GM19372 (cell line): Measurements from ENCODE around the gene CCDC110.
A peak's percentile ranks its signal among the peaks of the same experiment; 100 is the strongest.

ENCODE experiments used
- ATAC-seq: cut with Tn5 transposase; IDR thresholded peaks from one replicate; pipeline ENCODE4 v1.9.1; 2021; ENCODE audit warnings: mild to moderate bottlenecking, low read depth, moderate library complexity; ENCODE audit not compliant: unreplicated experiment

CCDC110 gene

GRCh38 chr4:185424905-185425646, 46.5 kb downstream of the CCDC110 start:
- peak; percentile 1 for ATAC-seq

GRCh38 chr4:185421366-185422124, 50.0 kb downstream of the CCDC110 start:
- ATAC-seq = no peak

GRCh38 chr4:185416955-185417354, 54.6 kb downstream of the CCDC110 start:
- no peak for ATAC-seq

GRCh38 chr4:185412412-185412811, 59.1 kb downstream of the CCDC110 start:
- ATAC-seq = no peak

- no peak for ATAC-seq
These were observed 59.7 kb downstream of the CCDC110 start for GRCh38 chr4:185411849-185412248.

- ATAC-seq = no peak
These were observed 63.1 kb downstream of the CCDC110 start for GRCh38 chr4:185408432-185408831.

- ATAC-seq = peak; percentile 62
These were observed 66.1 kb downstream of the CCDC110 start for GRCh38 chr4:185405296-185405999.

GRCh38 chr4:185404031-185404430, 67.5 kb downstream of the CCDC110 start:
- no peak for ATAC-seq

GRCh38 chr4:185399466-185399865, 72.1 kb downstream of the CCDC110 start:
- no peak for ATAC-seq

GRCh38 chr4:185398618-185399017, 72.9 kb downstream of the CCDC110 start:
- no peak for ATAC-seq

- ATAC-seq = no peak
These were observed 74.7 kb downstream of the CCDC110 start, which contains the start of gene ANKRD37 for GRCh38 chr4:185396724-185397385. ANKRD37 (plus strand) TSS chr4:185396841; CDS start chr4:185396924, 83 bp downstream.

- ATAC-seq = peak; percentile 70
These were observed 75.4 kb downstream of the CCDC110 start for GRCh38 chr4:185395956-185396723.

- ATAC-seq = no peak
These were observed 76.1 kb downstream of the CCDC110 start, which contains the start of gene LRP2BP for GRCh38 chr4:185395238-185395955. LRP2BP (minus strand) TSS chr4:185395924; CDS start chr4:185378186, 17,738 bp downstream.
